Measurements from ENCODE around the gene ATG9B. TPM values are rescaled to one million over a fixed set of nuclear protein-coding genes. Genes with fewer than 3 reads are reported as not detected.

ATG9B gene
- total and polyA plus RNA-seq, 3 experiments from 2014 or later: 3.8 to 15.4 (median 4.2) TPM

DNA sequence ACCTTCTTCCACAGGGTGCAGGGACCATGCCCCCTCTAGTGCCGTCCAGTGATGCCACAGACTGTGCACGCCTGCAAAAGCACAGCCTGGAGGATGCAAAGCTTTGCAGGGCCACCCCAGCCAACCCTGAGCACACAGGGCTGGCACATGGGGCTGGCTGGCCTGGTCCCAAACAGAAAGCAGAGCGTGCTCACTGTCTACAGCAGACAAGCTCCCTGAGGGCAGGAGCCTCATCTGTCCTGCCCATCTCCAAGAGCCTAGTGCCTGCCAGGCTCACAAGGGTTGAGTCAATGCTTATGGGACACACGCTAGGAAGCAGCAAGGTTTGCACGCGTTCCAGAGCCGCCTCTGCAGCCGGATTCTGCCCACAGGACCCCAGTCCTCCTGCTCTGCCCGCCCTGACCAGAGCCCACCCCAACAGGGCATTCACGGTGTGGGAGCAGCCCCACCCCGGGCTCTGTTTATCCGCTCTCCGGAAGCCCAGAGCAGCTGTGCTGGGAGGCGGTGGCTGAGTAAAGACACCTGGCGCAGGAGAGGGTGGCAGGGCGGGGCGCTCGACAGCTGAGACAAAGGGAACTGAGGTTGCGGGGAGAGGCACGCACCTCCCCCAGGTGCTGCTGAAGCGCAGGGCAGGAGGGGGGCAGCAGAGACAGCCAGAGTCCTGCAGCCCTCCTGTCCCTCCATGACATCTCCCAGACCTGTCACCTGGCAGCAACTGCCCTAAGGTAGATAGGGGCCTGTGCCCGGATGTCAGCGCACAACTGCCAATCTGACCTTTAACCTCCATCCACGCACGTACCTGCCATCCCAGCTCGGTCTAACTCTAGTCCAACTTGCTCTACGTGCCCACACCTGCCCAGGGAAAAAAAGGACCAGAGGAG lies 50.5 kb downstream of the ATG9B start:
- ChIA-PET CTCF (interaction anchor here (0.7 to 3.6 kb wide), 5 partner anchors 10 to 36 kb away, joined by 3 to 18 read pairs (median 5); no protein-coding TSS in a partner anchor), POLR2A (interaction anchor here (1.3 kb wide), 1 partner anchor 10 kb away, joined by 7 read pairs; no protein-coding TSS in a partner anchor)
- H3K27ac Mint-ChIP-seq: peak overlapping the region; percentile 58 to 96 (median 87)
- peaks cover 23% of the 10 kb centered on the region in 2 donors for H3K27me3 Mint-ChIP-seq
- peak overlapping the region; percentile 31 for H3K27ac ChIP-seq (ENCODE audit: low read depth, low read length)
- peak in 2 of 5 donors; percentile 60 to 63 for DNase-seq
- no peaks in the 10 kb centered on the region for H3K9me3 ChIP-seq (ENCODE audit: low read length)
- H3K4me1 ChIP-seq (ENCODE audit: insufficient read depth, low read length): peaks cover 41% of the 10 kb centered on the region
- H3K9me3 Mint-ChIP-seq: peaks cover 0 to 3% (median 0%) of the 10 kb centered on the region in 5 donors
- no peaks in the 10 kb centered on the region for H3K36me3 ChIP-seq (ENCODE audit: insufficient read depth, low read length)
- H3K4me3 ChIP-seq (ENCODE audit: low read length): peak overlapping the region; percentile 61
- H3K4me1 Mint-ChIP-seq: peaks cover 31 to 42% (median 33%) of the 10 kb centered on the region in 3 donors
- peaks cover 19% of the 10 kb centered on the region for H3K27me3 ChIP-seq (ENCODE audit: insufficient read depth, low read length, poor library complexity, severe bottlenecking)
- H3K36me3 Mint-ChIP-seq: no peaks in the 10 kb centered on the region
- peak overlapping the region; percentile 86 to 90 (median 88) for H3K4me3 Mint-ChIP-seq

GRCh38 chr7:150972741-150973140 lies 51.6 kb downstream of the ATG9B start:
- DNase-seq: no peak
- Histone ChIP-seq H3K4me3 (ENCODE audit: low read length) (no peak overlapping the region), H3K4me1 (ENCODE audit: insufficient read depth, low read length) (peaks cover 36% of the 10 kb centered on the region), H3K36me3 (ENCODE audit: insufficient read depth, low read length) (no peaks in the 10 kb centered on the region), H3K27ac (ENCODE audit: low read depth, low read length) (no peak overlapping the region), H3K9me3 (ENCODE audit: low read length) (no peaks in the 10 kb centered on the region), H3K27me3 (ENCODE audit: insufficient read depth, low read length, poor library complexity, severe bottlenecking) (peaks cover 15% of the 10 kb centered on the region)
- Mint-ChIP-seq H3K27me3 (peaks cover 18 to 21% of the 10 kb centered on the region in 2 donors), H3K27ac (peak overlapping the region in 6 of 8 donors; percentile 24 to 90 (median 62)), H3K36me3 (peaks cover 0 to 1% (median 0%) of the 10 kb centered on the region in 3 donors), H3K9me3 (no peaks in the 10 kb centered on the region), H3K4me1 (peaks cover 26 to 36% (median 28%) of the 10 kb centered on the region in 3 donors), H3K4me3 (peak overlapping the region in 1 of 7 donors; percentile 17)
- ChIA-PET POLR2A (no interaction called here), CTCF (interaction anchor here (2.7 to 3.6 kb wide), 2 partner anchors 9 to 13 kb away, joined by 14 to 18 read pairs; no protein-coding TSS in a partner anchor)

GRCh38 chr7:150972023-150972468 lies 52.2 kb downstream of the ATG9B start:
- peaks cover 22 to 31% (median 23%) of the 10 kb centered on the region in 3 donors for H3K4me1 Mint-ChIP-seq
- no peaks in the 10 kb centered on the region for H3K9me3 ChIP-seq (ENCODE audit: low read length)
- H3K4me1 ChIP-seq (ENCODE audit: insufficient read depth, low read length): peaks cover 31% of the 10 kb centered on the region
- no peaks in the 10 kb centered on the region for H3K36me3 ChIP-seq (ENCODE audit: insufficient read depth, low read length)
- peaks cover 0 to 1% (median 0%) of the 10 kb centered on the region in 3 donors for H3K36me3 Mint-ChIP-seq
- peaks cover 13 to 17% of the 10 kb centered on the region in 2 donors for H3K27me3 Mint-ChIP-seq
- POLR2A ChIA-PET: no interaction called here
- H3K27me3 ChIP-seq (ENCODE audit: insufficient read depth, low read length, poor library complexity, severe bottlenecking): peaks cover 11% of the 10 kb centered on the region
- no peak overlapping the region for H3K4me3 Mint-ChIP-seq
- CTCF ChIA-PET: no interaction called here
- no peak overlapping the region for H3K27ac ChIP-seq (ENCODE audit: low read depth, low read length)
- no peaks in the 10 kb centered on the region for H3K9me3 Mint-ChIP-seq
- no peak overlapping the region for H3K27ac Mint-ChIP-seq
- no peak overlapping the region for H3K4me3 ChIP-seq (ENCODE audit: low read length)
- DNase-seq: no peak

GRCh38 chr7:150971242-150972022 lies 52.9 kb downstream of the ATG9B start:
- H3K27ac Mint-ChIP-seq: peak overlapping the region in 1 of 8 donors; percentile 78
- no peak for DNase-seq
- H3K4me3 ChIP-seq (ENCODE audit: low read length): no peak overlapping the region
- H3K4me1 ChIP-seq (ENCODE audit: insufficient read depth, low read length): peaks cover 25% of the 10 kb centered on the region
- H3K36me3 ChIP-seq (ENCODE audit: insufficient read depth, low read length): no peaks in the 10 kb centered on the region
- peaks cover 9 to 13% of the 10 kb centered on the region in 2 donors for H3K27me3 Mint-ChIP-seq
- H3K27me3 ChIP-seq (ENCODE audit: insufficient read depth, low read length, poor library complexity, severe bottlenecking): peaks cover 5% of the 10 kb centered on the region
- ChIA-PET POLR2A (no interaction called here), CTCF (interaction anchor here (1.0 to 1.4 kb wide), 2 partner anchors 13 to 42 kb away, joined by 3 read pairs; no protein-coding TSS in a partner anchor)
- no peaks in the 10 kb centered on the region for H3K9me3 Mint-ChIP-seq
- no peak overlapping the region for H3K27ac ChIP-seq (ENCODE audit: low read depth, low read length)
- H3K4me3 Mint-ChIP-seq: peak overlapping the region in 1 of 7 donors; percentile 38
- no peaks in the 10 kb centered on the region for H3K9me3 ChIP-seq (ENCODE audit: low read length)
- peaks cover 18 to 26% (median 19%) of the 10 kb centered on the region in 3 donors for H3K4me1 Mint-ChIP-seq
- H3K36me3 Mint-ChIP-seq: peaks cover 0 to 1% (median 0%) of the 10 kb centered on the region in 3 donors

GRCh38 chr7:150970424-150970823 lies 53.9 kb downstream of the ATG9B start:
- Histone ChIP-seq H3K4me3 (ENCODE audit: low read length) (no peak overlapping the region), H3K36me3 (ENCODE audit: insufficient read depth, low read length) (no peaks in the 10 kb centered on the region), H3K27ac (ENCODE audit: low read depth, low read length) (no peak overlapping the region), H3K27me3 (ENCODE audit: insufficient read depth, low read length, poor library complexity, severe bottlenecking) (no peaks in the 10 kb centered on the region), H3K4me1 (ENCODE audit: insufficient read depth, low read length) (peaks cover 15% of the 10 kb centered on the region), H3K9me3 (ENCODE audit: low read length) (no peaks in the 10 kb centered on the region)
- no peak overlapping the region for H3K4me3 Mint-ChIP-seq
- H3K27ac Mint-ChIP-seq: peak overlapping the region in 1 of 8 donors; percentile 60
- H3K36me3 Mint-ChIP-seq: peaks cover 0 to 1% (median 0%) of the 10 kb centered on the region in 3 donors
- ChIA-PET POLR2A (no interaction called here), CTCF (interaction anchor here (1.0 to 2.6 kb wide), 4 partner anchors 11 to 48 kb away, joined by 3 to 7 read pairs (median 4); no protein-coding TSS in a partner anchor)
- H3K4me1 Mint-ChIP-seq: peaks cover 14 to 24% (median 16%) of the 10 kb centered on the region in 3 donors
- no peak for DNase-seq
- peaks cover 5% of the 10 kb centered on the region in 2 donors for H3K27me3 Mint-ChIP-seq
- no peaks in the 10 kb centered on the region for H3K9me3 Mint-ChIP-seq

DNA sequence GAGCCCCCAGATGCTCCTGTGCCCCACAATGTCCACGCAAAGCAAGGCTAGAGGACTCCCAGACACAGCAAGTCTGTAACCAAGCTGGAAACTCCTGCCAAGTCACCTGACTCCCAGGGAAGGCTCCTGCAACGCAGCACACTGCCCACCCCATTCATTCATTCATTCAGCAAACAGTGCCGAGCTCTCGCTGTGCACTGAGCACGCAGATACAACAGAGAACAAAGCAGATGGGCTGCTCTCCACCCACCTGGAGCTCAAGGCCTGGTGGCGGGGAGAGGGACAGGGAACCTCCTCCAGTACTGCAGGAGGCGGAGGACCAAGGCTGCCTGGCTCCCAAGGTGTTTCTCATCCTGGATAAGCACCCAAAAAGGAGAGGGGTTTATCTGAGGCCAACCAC lies 54.8 kb downstream of the ATG9B start:
- Mint-ChIP-seq H3K27me3 (peaks cover 4% of the 10 kb centered on the region in 2 donors), H3K4me3 (no peak overlapping the region), H3K9me3 (no peaks in the 10 kb centered on the region), H3K36me3 (peaks cover 0 to 1% (median 0%) of the 10 kb centered on the region in 3 donors), H3K27ac (no peak overlapping the region), H3K4me1 (peaks cover 9 to 17% (median 13%) of the 10 kb centered on the region in 3 donors)
- no peaks in the 10 kb centered on the region for H3K36me3 ChIP-seq (ENCODE audit: insufficient read depth, low read length)
- POLR2A ChIA-PET: no interaction called here
- CTCF ChIA-PET: interaction anchor here (1.3 to 2.6 kb wide), 3 partner anchors 10 to 48 kb away, joined by 3 to 7 read pairs (median 5); no protein-coding TSS in a partner anchor
- no peak overlapping the region for H3K4me3 ChIP-seq (ENCODE audit: low read length)
- no peak overlapping the region for H3K27ac ChIP-seq (ENCODE audit: low read depth, low read length)
- DNase-seq: no peak
- H3K27me3 ChIP-seq (ENCODE audit: insufficient read depth, low read length, poor library complexity, severe bottlenecking): no peaks in the 10 kb centered on the region
- peaks cover 16% of the 10 kb centered on the region for H3K4me1 ChIP-seq (ENCODE audit: insufficient read depth, low read length)
- no peaks in the 10 kb centered on the region for H3K9me3 ChIP-seq (ENCODE audit: low read length)

DNA sequence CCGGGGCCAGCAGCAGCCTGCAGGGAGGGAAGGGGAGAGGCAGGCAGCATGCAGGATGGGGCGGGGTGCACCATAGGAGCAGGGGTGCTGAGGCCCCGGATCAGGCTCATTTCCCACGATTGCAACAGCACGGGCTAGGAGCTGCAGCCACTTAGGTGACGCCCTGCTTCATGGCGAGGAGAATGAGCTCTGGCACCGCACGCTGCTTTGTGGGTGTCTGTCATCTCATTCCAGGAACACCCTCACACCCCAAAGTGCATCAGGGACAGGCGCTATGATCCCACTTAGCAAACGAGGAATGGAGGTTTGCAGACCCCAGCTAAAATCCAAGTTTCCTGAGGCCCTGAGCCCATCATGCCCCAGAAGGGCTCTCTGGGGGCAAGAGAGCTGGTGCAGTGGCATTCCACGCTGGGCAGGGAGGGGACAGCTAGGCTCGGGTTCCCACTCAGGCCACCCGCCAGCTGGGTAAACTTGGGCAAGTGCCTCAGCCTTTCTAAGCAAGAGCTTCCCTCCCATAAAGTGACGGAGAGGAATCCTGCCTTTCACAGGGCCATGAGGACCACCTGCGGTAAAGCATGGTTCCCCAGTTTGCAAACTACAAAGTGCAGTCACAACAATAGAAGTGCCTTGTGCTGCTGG lies 55.4 kb downstream of the ATG9B start:
- Mint-ChIP-seq H3K4me3 (peak overlapping the region in 1 of 7 donors; percentile 13), H3K9me3 (no peaks in the 10 kb centered on the region), H3K36me3 (peaks cover 0 to 1% (median 0%) of the 10 kb centered on the region in 3 donors), H3K27ac (no peak overlapping the region), H3K27me3 (peaks cover 2 to 4% of the 10 kb centered on the region in 2 donors), H3K4me1 (peaks cover 5 to 11% (median 7%) of the 10 kb centered on the region in 3 donors)
- Histone ChIP-seq H3K36me3 (ENCODE audit: insufficient read depth, low read length) (no peaks in the 10 kb centered on the region), H3K9me3 (ENCODE audit: low read length) (no peaks in the 10 kb centered on the region), H3K27ac (ENCODE audit: low read depth, low read length) (no peak overlapping the region), H3K4me1 (ENCODE audit: insufficient read depth, low read length) (peaks cover 16% of the 10 kb centered on the region), H3K4me3 (ENCODE audit: low read length) (no peak overlapping the region), H3K27me3 (ENCODE audit: insufficient read depth, low read length, poor library complexity, severe bottlenecking) (no peaks in the 10 kb centered on the region)
- ChIA-PET POLR2A (no interaction called here), CTCF (interaction anchor here (1.3 to 2.6 kb wide), 4 partner anchors 9 to 142 kb away, joined by 3 to 7 read pairs (median 4); no protein-coding TSS in a partner anchor)
- no peak for DNase-seq
